Measurements from ENCODE around the gene KLHL25. TPM values are rescaled to one million over a fixed set of nuclear protein-coding genes. Genes with fewer than 3 reads are reported as not detected.
"Not testable (repeated sequence)": the region's sequence is repeated elsewhere in the genome, so short reads cannot be mapped to it uniquely, and the experiment has no call there.

Gene KLHL25
- total RNA-seq, 1 donor from 2014 or later, result 3.6 TPM

DNA sequence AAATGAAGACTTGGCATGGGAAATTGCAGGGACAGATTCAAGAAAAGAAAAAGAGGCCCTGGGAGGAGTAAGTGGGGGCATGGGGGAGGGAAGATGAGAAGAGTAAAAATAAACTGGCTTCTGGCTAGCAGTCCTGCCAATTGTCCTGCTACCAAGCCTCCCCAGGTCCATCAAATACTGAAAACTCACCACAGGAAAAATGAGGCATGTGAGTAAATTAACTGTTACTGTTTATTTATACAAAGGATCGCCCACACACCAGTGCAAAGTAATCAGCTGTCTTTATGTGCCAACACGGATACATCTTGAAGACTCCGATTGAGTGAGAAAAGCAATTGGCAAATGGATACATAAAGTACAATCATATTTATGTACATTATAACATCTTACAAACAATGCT lies 10.7 kb upstream of the KLHL25 start:
- DNase-seq (ENCODE audit: low read depth in 2 of 2), result no peak

DNA sequence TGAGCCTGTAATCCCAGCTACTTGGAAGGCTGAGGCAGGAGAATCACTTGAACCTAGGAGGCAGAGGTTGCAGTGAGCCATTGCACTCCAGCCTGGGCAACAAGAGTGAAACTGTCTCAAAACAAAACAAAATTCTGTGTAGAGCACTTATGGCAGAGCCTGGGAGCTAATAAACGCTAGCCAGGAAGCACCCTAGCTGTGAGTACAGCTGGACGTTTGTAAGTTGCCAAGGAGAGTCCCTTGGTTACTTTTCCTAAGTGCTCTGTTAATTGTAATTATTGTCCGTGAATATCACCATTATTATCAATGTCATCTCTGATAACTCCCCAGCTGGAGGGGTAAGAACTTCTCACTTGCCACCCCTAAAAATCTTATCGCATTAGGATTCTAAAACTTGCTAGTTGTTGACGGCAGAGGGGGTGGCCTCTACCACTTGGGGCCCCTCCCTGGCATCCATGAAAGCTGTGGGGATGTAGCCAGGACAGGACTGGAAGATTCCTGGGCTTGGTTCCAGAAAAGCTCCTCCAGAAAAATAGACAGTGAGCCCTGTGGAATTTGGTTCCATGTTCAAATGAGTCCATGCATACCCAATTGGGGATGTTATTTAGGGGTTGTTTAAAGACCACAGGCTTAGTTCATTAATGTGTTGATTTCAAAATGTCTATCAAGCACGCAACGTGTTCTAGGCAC lies 9.9 kb upstream of the KLHL25 start:
- no peak for DNase-seq (ENCODE audit: low read depth in 2 of 2)

DNA sequence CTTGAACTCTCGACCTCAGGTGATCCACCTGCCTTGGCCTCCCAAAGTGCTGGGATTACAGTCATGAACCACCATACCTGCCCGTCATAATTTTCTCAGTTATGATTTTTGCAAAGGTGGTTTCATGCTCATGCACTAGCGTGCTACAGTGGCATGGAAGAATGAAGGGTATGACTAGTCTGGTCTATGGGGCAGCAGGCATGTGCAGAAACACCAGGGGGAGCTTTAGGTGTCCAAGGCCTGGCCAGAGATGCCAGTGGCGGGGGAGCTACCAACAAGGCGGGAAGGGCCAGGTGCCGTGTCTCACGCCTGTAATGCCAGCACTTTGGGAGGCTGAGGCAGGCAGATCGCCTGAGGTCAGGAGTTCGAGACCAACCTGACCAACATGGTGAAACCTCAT lies 7.9 kb upstream of the KLHL25 start:
- DNase-seq (ENCODE audit: low read depth in 2 of 2), result peak; percentile 15 to 30

DNA sequence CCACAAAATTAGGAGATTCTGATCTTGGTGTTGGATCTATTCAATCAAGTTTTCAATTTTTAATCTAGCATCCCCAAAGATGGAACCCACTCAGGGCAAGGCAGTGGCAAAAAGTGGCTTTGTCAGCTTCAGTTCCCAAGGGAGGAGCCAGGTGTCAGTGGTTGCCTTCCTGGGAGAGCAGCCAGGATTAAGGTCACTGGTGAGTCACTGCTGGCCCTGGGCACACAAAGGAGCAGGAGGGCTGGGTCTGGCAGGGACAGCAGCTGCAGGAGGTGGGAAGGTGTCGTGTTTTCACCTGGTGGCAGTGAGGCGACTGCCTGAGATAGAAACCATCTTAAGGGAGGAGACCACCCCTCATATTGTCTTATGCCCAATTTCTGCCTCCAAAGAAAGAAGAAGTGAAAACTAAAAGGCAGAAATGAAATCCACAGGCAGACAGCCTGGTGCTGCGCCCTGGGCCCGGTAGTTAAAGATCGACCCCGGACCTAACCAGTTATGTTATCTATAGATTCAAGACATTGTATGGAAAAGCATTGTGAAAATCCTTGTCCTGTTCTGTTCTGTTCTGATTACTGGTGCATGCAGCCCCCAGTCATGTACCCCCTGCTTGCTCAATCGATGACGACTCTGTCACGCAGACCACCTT lies 5.9 kb upstream of the KLHL25 start:
- no peak for DNase-seq (ENCODE audit: low read depth in 2 of 2)

DNA sequence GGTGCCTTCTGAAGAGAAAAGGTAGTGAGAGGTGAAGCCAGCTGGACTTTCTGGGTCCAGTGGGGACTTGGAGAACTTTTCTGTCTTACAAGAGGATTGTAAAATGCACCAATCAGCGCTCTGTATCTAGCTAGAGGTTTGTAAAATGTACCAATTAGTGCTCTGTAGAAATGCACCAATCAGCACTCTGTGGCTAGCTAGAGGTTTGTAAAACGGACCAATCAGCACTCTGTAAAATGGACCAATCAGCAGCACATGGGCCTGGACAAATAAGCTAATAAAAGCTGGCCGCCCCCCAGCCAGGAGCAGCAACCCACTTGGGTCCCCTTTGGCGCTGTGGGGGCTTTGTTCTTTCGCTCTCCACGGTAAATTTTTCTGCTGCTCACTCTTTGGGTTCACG lies 1.6 kb upstream of the KLHL25 start:
- DNase-seq (ENCODE audit: low read depth in 2 of 2), result not testable (repeated sequence)

DNA sequence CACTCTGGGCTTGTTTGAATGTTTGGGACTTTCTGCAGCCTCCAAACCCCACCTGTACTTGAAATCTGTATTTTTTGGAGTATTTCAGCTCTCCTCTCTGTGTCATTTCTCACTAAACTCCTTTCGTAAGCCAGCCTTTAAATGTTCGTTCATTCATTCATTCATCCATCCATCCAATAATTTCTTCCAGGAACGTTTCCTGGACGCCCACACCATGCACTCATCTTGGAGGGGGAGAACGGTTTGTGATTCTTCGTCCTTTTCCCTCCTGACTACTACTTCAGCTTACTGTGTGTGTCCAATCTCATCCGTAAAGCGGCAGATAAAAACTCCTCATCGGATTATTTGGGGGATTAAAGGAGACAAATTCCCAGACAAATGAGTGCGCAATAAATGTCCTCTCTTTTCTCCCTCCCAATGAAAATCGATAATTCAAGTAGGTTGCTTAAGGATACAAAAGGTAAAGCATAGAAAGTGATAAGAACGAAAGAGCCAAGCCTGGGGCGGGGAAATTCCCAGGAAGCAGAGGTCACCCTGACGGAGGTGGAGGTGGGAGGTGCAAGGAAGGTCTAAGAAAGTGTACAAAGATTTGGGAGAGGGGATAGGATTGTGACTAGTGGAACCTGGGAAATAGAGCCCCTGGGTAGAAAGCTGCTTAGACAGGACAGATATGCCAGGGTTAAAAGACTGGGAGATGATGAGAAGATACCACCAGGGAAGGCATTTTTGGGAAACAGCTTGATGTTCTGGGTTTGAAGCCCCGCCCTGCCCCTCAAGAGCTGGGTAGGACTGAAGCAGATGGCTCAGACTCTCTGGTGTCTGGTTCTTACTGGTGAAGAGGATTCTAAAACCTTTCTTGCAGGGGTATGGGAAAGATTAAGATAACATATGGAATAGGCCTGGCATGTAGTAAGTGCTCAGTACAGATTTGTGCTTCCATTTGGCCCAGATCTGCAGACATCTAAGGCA lies 896 bp upstream of the KLHL25 start:
- no peak for DNase-seq (ENCODE audit: low read depth in 2 of 2)

DNA sequence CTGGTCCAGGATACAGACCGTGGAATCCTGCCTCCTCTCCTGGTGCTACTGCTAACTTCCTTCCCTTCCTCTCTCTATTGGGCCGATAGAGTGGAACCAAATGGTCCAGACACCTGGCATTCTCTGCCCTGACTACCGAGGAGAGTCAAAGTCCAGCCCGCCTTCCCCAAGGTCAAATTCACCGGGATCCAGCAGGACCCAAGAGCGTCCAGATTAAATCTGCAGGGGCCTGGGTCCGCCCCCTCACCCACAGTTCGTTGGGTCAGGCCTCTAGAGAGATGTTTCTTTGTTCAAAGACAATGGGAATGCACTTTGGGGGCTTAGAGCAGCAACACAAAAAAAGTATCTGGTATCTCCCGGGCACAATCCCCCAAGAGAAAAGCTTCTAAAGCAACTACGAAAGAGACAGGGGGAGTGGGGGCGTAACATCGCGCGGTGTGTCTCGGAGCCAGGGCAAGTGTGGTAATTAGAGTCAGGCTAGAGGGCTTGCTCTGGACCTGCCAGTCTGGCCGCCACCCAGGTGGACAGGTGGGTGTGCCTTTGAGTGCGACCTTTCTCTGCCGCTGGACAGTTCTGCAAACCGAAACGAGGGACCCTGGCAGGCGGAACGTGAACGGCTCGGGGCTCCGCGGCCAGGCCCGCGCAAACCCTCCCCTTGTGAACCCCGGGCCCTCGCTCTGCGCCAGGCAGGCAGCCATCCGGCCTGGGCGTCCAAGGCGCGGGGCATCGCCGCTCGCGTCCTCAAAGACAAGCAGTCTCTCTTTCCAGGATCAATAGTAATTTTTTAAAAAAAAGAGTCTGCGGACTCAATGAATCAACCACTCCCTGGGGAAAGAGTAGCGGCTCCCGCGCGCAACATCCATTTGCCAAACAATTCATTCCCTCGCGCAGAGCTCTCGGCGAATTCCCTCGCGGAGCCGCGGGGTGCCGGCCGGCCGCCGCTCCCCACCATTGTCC lies 806 bp downstream of the KLHL25 start:
- peak; percentile 33 to 42 for DNase-seq (ENCODE audit: low read depth in 2 of 2)

DNA sequence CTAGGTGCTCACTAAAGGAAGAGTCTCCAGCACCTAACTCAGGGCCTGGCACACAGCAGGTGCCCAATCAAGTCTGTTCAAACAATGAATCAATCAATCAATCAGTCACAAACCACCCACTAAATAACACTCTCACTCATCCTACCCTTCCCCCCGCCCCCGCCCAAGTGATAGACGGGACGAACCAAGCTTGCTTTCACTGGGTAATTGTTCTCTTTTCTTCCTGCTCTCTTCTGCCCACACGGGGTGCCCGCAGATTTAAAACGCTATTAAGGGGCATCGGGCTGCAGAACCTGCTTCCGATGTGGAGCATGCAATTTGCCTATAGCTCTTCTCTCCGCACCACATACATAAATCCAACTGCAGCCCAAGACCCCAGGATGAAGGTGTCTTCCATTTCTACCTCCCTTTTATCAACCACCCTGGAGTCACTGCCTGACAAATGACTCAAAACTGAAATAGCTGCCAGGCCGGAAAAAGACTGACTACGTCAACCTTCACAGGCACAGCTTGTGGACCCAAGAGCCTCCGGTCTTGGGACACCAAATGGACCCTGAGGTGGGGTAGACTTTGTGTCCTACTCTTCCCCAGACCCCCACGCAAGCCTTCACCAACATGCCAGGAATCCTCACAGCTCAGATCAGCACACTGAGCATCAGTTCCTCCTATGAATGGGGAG lies 1.7 kb downstream of the KLHL25 start:
- peak in 1 of 2 donors; percentile 30 for DNase-seq (ENCODE audit: low read depth in 2 of 2)

DNA sequence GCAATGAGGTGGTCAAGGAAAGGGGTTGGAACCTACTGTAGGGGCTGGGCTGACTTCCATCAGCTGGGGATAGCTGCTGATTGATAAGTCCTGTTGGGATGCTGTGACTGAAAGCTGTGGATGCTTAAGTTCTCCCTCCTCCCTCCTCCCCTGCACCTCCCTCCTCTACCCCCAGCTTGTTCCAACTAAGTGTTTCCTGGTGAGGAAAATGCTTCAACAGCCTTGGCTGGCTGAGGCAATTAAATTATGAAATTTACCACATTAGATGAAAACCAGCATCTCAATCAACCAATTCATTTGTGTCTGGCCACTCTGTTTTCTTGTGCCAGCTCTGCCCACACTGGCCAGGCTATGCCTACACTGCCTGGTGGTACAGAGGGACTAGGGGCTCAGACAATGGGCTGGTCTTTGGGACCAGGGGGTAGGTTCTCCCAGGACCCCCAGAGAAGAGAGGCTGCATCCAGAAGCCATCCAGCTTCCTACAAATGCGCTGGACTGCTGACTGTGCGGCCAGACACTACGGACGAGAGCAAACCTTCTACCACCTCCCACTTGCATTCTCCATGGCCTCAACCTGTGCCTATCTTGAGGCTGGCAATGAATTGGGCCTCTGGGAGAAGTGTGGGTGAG lies 2.5 kb downstream of the KLHL25 start:
- DNase-seq (ENCODE audit: low read depth in 2 of 2), result no peak

DNA sequence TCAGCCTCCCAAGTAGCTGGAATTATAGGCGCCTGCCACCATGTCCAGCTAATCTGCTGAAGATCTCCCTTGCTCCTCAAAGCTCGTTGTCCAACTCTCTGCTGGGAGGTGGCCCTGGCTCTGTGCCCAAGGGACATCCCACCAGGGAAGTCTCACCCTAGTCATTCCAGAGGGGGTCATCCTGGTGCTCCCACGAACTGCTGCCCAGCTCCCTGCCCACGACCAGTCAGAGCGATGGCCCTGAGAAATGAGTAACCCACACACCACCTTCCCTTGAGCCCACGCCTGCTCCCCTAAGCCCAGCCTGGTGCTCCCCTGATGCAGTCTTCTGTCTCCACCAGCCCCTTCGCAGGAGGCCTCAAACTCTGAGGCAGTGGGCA lies 5.2 kb downstream of the KLHL25 start:
- no peak for DNase-seq (ENCODE audit: low read depth in 2 of 2)

DNA sequence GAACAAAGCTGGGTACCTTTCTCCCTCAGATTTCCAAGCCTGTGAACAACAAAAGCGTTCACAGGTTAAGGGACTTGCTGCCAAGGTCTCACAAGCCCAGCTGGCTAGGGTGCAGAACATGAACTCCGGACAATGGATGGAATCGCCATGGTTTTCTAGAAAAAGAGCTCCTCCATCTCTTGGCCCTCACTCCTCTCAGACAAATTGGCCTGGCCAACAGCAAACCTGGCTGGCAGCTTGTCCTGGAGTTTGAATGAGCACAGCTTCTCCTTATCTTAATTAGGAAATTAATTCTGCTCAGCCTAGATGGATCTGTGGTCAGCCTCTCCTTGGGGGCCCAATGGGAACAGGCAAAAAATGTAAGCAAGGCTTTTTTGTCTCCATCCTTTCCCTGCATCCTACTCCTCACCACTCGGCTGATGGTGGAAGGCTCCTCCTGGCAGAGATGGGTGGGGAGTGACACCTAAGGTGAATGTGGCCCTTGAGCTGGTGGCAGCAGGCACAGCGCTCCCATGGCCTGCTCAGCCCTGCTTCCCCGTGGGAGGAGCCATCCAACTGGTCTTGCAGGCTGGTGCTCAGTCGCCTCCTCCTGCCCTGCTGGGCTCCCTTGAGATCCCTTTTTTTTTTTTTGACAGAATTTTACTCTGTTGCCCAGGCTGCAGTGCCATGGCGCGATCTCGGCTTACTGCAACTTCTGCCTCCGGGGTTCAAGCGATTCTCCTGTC lies 5.8 kb downstream of the KLHL25 start:
- no peak for DNase-seq (ENCODE audit: low read depth in 2 of 2)

DNA sequence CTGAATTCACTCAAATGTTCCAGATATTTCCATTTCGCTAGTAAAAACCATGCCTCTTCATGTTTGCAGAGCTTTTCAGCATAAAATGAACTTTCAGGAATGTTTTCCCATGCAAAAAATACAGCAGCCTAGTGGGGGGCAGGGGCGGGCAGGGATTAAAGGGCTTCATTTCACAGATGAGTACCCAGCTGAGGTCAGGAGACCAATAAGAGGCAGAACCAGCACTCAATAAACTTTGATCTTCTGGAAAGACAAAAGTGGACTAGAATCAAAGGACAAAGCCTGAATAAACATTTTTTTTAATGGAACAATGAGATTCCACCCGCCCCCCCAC lies 8.0 kb downstream of the KLHL25 start:
- DNase-seq (ENCODE audit: low read depth in 2 of 2), result no peak

DNA sequence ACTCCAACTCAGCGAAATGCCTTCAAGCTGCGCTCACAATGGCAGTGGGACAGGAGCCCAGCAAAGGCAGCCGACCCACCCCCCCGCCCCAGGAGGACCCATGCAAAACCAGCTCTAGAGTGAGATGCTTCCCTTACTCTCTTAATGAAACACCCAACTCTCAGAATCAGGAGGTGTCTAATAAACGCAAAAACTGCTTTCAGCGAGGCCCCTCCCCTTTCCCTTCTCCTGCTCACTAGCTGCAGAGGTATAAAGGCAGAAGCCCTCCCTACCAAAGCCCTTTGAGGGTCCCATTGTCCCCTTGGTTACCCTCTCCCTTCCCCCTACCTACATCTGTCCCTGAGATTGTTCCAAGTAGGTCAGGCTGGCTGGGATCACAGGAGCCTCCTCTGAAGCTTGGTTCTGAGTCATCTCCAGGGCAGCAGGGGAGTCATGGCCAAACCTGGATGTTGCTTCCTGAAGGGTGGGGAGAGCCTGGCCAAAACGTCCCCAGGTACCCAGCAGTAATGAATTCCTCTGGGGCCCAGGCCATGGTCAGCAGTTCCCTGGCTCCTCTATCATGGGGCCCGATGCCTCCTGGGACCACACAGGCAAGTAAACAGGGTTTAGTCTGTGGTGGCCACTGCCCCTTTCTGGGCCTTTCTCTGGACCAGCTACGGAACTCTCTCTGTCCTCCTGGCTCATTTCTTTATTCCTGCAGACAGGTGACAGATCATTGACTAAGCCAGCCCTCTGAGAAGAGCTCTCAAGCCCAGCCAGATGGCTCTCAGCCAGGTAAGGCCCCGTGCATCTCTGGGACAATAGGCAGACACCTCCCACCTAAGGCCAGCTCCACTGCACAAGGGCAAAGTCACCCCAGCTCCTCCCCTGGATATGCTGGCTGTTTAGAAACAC lies 8.6 kb downstream of the KLHL25 start:
- peak; percentile 47 to 68 for DNase-seq (ENCODE audit: low read depth in 2 of 2)

DNA sequence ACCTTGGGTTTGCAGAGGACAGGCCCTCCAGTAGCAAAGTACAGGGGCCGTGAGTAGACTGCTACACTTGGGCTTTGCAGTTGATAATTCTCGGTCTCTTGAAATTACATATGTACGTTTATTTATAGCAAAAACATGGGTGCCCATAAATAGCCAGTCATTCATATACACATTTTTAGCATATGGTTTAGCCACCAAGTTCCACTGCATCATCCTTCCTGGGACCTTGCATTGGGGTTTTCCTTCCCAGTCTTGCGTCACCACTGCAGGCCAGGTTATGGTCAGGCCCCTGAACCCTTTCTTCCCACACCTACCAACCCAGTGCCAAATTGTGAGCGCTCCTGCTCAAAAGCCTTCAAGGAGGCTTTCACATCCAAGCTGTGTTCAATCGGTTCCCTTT lies 12.7 kb downstream of the KLHL25 start:
- DNase-seq (ENCODE audit: low read depth in 2 of 2), result no peak

DNA sequence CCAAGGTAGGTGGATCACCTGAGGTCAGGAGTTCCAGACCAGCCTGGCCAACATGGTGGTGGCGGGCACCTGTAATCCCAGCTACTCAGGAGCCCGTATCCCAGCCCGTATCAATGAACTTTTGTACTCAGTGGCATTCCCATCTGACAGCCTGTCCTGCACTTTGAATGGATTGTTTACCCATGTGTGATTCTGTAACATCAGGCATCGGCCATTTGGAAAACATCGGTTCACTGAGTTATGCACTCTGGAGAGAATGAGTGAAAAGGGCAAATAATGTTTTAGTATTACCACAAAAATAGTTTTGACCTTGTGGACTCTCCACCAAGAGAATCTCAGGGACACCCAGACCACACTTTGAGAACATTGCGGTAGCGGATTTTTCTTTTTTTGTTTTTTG lies 13.6 kb downstream of the KLHL25 start:
- no peak for DNase-seq (ENCODE audit: low read depth in 2 of 2)

DNA sequence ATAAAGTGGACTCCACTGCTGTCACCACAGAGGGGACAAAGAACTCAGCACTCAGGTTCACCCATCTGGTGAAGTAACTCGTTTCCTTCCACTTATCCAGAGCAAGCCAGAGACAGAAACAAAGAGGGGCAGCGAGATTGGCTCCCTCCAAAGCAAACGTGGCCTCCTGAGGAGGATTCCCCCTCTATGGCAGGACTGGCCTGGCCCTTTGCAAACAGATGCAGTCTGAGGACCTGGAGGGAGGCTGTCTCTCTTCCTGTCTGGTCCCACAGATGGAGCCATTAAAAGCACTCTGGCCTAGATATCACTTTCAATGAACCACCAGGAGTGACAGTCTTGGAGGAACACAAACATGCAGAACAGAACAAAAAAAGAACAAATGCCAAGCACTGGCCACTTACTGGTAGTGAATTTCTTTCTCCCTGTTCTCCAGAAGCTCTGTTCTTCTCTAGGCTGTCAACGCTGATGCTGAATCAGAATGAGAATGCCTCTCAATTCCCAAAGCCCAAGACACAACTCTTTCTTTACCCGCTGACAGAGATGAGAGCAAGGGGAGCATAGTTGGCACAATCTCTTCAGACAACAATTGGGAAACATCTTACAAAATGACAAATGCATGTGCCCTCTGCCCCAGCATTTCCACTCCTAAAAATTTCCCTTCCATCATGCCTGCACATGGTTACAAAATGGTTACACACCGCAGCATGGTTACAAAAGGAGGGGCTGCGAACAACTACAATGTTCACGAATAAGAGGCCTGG lies 14.3 kb downstream of the KLHL25 start:
- no peak for DNase-seq (ENCODE audit: low read depth in 2 of 2)

DNA sequence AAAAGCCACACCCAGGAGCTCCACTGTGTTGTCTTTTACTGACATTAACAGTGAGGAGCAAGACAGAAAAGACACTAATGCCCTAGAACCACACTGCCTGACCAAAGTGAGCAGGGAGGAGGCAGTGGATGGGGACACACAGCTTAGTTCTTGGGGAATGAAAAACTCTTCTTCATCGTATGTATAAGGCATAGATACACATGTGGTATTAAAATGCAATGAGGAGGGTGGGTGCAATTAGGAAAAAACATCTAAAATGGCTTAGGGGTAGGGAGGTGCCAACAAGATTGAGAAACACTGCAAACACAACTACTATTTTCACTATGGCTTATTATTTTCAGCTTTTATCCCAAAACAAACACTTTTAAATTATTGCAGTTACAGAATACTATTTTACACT lies 15.5 kb downstream of the KLHL25 start:
- DNase-seq (ENCODE audit: low read depth in 2 of 2), result no peak
